Endothelial cell (in vitro differentiated cells): ENCODE measurements around the gene F8A1. TPM values are rescaled to one million over a fixed set of nuclear protein-coding genes. Genes with fewer than 3 reads are reported as not detected.
"Not testable (repeated sequence)": the region's sequence is repeated elsewhere in the genome, so short reads cannot be mapped to it uniquely, and the experiment has no call there.

Experiments
- DNase-seq: peaks from one replicate; pipeline ENCODE4 v3.0.0; 2021; ENCODE audit warnings: low spot score
- H3K27ac Mint-ChIP-seq: one replicate; pipeline ENCODE4 v1.8.0; 2021; ENCODE audit warnings: mixed read lengths, inconsistent platforms; ENCODE audit not compliant: unreplicated experiment
- H3K27me3 Mint-ChIP-seq: one replicate; pipeline ENCODE4 v1.8.0; 2021; ENCODE audit warnings: mild to moderate bottlenecking, moderate library complexity, mixed read lengths, inconsistent platforms; ENCODE audit not compliant: unreplicated experiment
- H3K36me3 Mint-ChIP-seq: one replicate; pipeline ENCODE4 v1.8.0; 2021; ENCODE audit warnings: mild to moderate bottlenecking, low read depth, mixed read lengths, inconsistent platforms; ENCODE audit not compliant: unreplicated experiment
- H3K4me1 Mint-ChIP-seq: one replicate; pipeline ENCODE4 v1.8.0; 2021; ENCODE audit warnings: mild to moderate bottlenecking, mixed read lengths, inconsistent platforms; ENCODE audit not compliant: unreplicated experiment
- H3K4me3 Mint-ChIP-seq: one replicate; pipeline ENCODE4 v1.8.0; 2021; ENCODE audit warnings: mild to moderate bottlenecking, mixed read lengths, inconsistent platforms; ENCODE audit not compliant: unreplicated experiment
- H3K9me3 Mint-ChIP-seq: one replicate; pipeline ENCODE4 v1.8.0; 2021; ENCODE audit warnings: mixed read lengths, inconsistent platforms; ENCODE audit not compliant: unreplicated experiment
- total RNA-seq: library from RNA; stranded (reverse); fragmentation: NEBNext Ultra II Directional; extraction: Animal tissue kit (Norgen Biotek cat#: 25700); gene quantifications from one replicate; pipeline ENCODE4 v1.2.1, GENCODE V29; 2021; ENCODE audit not compliant: unreplicated experiment
- TF ChIP-seq, protein P1 (sequence below): fragments of 200-600 bp; sonication (generic); IDR thresholded peaks from one replicate; pipeline ENCODE4 v1.5.0; 2021; ENCODE audit warnings: antibody characterized with exemption; ENCODE audit not compliant: unreplicated experiment

Gene F8A1
- total RNA-seq, 1 donor from 2014 or later, result 24.4 TPM

DNA sequence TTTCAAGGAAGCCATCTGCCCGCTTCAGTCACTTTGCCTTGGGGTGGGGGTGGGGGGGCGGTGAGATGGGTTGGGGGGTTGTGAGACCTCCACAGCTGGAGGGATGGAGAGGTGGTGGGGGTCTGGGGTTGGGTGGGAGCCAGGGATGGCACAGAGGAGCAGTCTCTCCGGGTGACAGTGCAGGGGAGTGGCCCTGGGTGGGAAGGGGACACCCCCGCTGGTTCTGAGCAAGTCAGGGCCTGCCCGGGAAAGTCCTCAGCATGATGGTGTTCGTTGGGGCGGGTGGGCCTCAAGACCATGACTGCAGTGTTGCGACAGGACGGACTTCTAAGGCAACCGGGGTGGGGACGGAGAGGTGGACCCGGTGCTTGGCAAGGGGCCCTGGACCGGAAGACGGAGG lies 606 bp upstream of the F8A1 start:
- H3K4me3 Mint-ChIP-seq, result not testable (repeated sequence)

DNA sequence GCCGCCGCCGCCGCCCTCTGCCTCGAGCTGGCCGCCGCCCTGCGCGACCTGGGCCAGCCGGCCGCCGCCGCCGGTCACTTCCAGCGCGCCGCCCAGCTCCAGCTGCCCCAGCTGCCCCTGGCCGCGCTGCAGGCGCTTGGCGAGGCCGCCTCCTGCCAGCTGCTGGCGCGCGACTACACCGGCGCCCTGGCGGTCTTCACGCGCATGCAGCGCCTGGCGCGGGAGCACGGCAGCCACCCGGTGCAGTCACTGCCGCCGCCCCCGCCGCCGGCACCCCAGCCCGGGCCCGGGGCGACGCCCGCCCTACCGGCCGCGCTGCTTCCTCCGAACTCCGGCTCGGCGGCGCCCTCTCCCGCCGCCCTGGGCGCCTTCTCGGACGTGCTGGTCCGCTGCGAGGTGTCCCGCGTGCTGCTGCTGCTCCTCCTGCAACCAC lies 650 bp downstream of the F8A1 start:
- not testable (repeated sequence) for H3K27ac Mint-ChIP-seq, H3K4me3 Mint-ChIP-seq, DNase-seq, H3K9me3 Mint-ChIP-seq, H3K4me1 Mint-ChIP-seq, H3K36me3 Mint-ChIP-seq, H3K27me3 Mint-ChIP-seq

More for the DNA sequence above, 606 bp upstream of the F8A1 start:
- not testable (repeated sequence) for H3K9me3 Mint-ChIP-seq, DNase-seq, H3K27ac Mint-ChIP-seq, H3K4me1 Mint-ChIP-seq, H3K27me3 Mint-ChIP-seq, H3K36me3 Mint-ChIP-seq

DNA sequence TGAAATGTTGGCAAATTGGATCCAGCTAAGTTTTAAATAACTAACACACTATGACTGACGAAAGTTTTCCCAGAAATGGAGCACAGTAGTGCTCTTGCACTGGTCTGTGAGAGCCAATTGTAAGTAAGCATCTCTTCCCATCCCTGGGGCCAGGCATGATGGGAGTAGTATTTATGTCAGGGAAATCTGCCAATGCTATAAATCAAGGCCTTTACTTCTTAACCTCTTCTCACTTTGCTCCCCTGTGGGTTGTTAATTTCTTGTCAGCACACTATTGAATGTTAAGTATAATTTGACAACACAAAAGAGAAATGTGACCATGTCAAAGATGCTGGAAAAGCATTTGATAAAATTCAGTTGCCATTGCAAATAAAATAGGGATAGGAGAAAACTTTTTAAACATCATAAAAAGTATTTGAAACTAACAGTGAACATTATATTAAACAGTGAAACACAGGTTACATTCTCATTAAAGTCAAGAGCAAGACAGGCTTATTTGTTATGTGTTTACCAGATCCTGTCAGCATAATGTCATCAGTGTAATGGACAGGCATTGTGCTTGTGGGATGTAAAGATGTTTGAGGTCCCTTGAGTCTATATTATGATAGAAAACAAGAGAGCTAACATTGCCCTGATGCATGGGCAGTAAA lies 5.0 kb downstream of the F8A1 start:
- H3K4me1 Mint-ChIP-seq, result no peaks in the 10 kb centered on the region
- no peaks in the 10 kb centered on the region for H3K9me3 Mint-ChIP-seq
- H3K4me3 Mint-ChIP-seq, result no peak overlapping the region
- no peaks in the 10 kb centered on the region for H3K27me3 Mint-ChIP-seq
- H3K27ac Mint-ChIP-seq, result no peak overlapping the region
- DNase-seq, result no peak
- no peaks in the 10 kb centered on the region for H3K36me3 Mint-ChIP-seq
- TF ChIP-seq, protein P1, sequence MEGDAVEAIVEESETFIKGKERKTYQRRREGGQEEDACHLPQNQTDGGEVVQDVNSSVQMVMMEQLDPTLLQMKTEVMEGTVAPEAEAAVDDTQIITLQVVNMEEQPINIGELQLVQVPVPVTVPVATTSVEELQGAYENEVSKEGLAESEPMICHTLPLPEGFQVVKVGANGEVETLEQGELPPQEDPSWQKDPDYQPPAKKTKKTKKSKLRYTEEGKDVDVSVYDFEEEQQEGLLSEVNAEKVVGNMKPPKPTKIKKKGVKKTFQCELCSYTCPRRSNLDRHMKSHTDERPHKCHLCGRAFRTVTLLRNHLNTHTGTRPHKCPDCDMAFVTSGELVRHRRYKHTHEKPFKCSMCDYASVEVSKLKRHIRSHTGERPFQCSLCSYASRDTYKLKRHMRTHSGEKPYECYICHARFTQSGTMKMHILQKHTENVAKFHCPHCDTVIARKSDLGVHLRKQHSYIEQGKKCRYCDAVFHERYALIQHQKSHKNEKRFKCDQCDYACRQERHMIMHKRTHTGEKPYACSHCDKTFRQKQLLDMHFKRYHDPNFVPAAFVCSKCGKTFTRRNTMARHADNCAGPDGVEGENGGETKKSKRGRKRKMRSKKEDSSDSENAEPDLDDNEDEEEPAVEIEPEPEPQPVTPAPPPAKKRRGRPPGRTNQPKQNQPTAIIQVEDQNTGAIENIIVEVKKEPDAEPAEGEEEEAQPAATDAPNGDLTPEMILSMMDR, result no peak

DNA sequence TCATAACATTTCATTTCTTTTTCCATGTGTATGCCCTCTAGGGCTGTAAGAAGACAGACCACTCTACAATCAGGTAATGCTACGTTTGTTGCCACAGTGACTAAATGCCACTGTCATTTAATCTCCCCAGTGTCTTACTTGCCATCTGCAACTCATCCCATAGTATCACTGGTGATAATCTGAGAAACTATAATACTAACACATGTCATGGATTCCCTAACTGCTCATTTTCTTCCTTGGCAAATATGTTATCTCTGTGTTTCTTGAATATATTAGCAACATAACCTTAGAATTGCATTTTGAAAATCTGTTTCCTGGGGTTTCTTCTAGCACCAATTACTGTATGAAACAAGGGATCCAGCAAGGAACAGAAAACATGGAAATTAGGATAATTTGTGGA lies 6.1 kb downstream of the F8A1 start:
- Mint-ChIP-seq H3K4me1 (no peaks in the 10 kb centered on the region), H3K9me3 (no peaks in the 10 kb centered on the region), H3K4me3 (no peak overlapping the region), H3K36me3 (no peaks in the 10 kb centered on the region), H3K27ac (no peak overlapping the region), H3K27me3 (no peaks in the 10 kb centered on the region)
- no peak for DNase-seq
- TF ChIP-seq, protein P1, result no peak

DNA sequence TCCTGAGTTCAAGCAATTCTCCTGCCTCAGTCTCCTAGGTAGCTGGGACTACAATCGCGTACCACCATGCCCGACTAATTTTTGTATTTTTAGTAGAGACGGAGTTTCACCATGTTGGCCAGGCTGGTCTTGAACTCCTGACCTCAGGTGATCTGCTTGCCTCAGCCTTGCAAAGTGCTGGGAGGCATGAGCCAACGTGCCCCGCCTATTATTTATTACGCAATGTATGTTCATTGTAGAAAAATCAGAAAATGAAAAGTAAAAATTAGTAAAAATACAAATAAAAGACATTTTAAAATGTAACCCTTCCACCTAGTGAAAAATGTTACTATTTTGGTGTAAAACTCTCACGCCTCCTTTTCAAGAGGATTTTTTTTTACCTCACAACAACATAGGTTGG lies 14.2 kb downstream of the F8A1 start:
- Mint-ChIP-seq H3K27me3 (no peaks in the 10 kb centered on the region), H3K4me3 (no peak overlapping the region), H3K4me1 (no peaks in the 10 kb centered on the region), H3K9me3 (no peaks in the 10 kb centered on the region), H3K36me3 (no peaks in the 10 kb centered on the region), H3K27ac (no peak overlapping the region)
- TF ChIP-seq, protein P1, result no peak
- DNase-seq, result no peak

DNA sequence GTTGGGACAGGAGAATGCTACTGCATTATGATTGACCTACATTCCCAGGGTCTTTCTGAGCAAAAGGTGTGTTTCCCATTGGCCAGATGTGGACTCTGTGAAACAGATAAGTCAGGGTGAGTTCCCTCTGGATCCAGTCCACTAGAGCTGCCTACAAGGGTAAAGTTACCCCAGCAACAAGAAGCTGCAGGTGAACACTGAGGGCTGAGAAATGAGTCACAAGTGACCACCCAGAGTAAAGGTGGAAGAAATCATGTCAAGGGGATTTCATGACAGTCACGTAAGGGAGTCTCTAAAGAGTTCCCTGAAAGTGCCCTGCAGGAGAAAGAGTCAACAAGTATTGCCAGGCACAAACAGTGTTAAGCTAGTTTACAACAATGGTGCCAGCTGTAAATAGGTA lies 16.3 kb downstream of the F8A1 start:
- Mint-ChIP-seq H3K4me3 (no peak overlapping the region), H3K4me1 (no peaks in the 10 kb centered on the region), H3K27me3 (no peaks in the 10 kb centered on the region), H3K9me3 (no peaks in the 10 kb centered on the region), H3K36me3 (no peaks in the 10 kb centered on the region), H3K27ac (no peak overlapping the region)
- DNase-seq, result no peak
- TF ChIP-seq, protein P1, result no peak
